Measurements from ENCODE around the gene TWF2.

Gene TWF2

DNA sequence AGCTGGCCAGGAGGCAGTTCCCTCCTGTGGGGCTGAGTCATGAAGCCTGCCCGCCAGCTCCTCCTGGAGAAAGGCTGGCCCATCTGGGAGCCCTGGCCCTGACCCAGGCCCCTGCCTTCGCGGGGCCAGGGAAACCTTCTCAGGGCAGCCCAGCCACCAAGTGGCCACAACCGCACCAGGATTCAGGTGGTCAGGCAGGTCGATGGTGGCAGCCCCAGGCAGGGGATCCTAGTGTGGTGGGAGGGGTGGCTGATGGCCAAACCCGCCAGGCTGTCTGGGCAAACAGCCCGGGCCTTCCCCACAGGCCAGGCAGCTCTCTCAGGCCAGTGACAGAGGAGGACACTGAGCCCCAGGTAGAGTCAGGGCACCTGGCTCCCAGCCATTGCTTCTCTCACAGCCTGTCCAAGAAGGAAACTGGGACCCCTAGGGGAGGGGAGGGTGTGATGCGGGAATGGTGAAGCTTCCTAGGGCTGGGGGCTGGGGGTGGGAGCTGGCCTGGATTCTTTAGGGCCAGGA, 1.2 kb downstream of the TWF2 start:
- peak; percentile 57 for DNase-seq (ENCODE audit: low read depth, low spot score)

DNA sequence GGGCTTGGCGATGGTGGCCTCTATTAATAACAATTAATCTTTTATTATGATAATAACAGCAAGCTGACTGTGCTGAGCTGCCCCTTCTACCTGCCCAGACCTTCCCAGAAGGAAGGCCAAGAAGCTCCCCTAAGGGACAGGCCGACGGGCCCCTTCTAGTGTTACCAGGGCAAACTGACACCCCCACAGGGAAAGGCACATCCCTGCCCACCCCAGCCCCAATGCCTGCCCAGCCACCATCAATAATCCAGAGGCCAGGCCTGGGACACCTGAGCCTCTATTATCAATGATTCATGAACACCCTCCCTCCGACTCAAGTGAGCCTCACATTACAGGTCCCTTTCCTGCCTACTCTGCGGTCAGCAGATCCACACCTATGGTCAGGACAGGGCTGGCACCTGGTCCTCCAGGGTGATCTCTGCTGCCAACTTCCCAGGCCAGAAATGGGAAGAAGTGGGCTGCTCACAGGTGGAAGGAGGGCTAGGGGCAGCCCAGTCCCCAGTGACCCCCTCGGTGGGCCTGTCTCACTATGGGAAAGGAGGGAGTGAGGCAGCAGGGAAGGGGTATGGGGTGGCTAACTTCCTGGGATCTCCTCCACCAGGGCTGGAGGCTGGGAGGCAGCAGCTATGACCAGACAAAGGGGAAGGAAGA, 1.8 kb downstream of the TWF2 start:
- DNase-seq (ENCODE audit: low read depth, low spot score): no peak

DNA sequence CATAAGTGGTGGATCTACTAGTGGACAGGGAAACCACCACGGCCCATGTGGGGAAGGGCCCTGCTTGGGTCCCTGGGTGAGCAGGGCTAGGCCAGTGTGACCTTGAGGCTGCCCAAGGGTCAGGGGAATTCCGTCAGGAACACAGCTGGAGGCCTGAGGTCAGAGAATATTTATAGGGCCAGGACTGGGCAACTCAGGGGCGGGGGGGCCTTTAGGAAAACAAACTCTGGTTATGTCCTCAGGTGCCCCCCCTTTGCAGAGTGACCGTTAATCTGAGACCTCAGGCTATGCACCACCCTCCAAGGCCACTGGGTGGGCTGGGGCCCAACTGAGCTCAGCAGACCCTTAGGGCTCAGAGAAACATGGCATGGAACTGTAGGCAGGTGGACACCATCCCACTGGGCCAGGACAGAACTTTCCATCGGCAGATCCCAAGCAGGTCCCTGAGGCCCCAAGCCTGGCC, 2.5 kb downstream of the TWF2 start:
- no peak for DNase-seq (ENCODE audit: low read depth, low spot score)

DNA sequence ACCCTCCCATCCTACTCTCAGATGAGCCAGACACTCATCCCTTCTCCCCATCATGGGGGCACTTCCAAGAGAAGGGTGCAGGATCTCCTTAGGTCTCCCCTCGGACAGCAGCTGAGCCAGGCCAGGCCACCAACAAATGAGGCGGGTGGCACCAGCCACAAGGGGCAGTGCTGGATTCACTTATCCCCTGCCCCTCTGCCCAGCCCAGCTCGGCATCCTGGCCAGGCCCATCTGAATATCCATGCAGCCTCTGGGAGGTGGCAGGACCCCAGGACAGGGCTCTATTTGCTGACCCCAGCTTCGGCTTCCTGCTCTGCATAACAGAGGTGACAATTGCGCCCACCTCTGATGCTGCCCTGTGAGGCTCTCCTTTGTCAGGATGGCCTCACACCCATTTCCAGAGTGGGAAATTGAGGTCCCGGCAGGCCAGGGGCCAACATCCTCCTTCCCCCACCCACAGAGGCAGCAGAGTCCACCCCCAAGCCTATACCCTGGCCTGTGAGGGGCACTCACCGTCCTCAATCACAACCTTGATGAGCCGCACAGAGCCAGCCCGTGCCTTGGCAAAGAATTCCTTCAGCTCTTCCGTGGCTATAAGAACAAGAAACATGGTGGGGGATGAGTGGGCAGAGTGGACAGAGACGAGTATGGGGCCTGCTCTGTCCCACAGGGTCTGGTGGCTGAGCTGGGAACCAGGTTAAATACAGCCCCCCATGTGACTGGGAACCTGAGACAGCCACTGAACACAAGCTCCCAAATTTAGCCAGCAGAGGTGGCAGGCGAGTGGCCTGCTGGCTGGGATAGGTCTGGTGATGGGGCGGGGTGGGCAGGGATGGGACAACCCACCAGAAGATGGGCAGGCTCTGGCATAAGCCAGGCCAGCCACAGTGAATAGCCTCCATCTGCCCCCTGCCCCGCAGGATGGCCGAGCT, 4.2 kb downstream of the TWF2 start:
- DNase-seq (ENCODE audit: low read depth, low spot score): no peak

DNA sequence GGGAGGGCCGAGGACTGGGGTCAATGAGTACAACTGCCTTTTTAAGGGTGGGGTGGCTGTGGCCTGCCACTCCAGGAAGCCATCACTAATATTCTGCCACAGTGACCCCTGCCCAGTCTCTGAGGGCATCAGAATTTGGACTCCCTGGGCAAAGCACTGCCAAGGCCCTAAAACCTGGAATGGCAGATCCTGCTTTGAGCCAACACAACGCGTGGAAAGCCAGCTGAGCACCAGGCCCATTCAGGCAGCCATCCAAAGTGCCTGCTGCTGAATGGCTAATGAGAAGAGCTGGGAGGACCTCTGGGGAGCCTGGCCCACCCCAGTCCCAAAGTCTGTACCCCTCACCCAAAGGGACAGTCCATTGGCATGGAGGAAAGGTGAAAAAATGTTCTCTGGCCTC, 5.0 kb downstream of the TWF2 start:
- no peak for DNase-seq (ENCODE audit: low read depth, low spot score)

DNA sequence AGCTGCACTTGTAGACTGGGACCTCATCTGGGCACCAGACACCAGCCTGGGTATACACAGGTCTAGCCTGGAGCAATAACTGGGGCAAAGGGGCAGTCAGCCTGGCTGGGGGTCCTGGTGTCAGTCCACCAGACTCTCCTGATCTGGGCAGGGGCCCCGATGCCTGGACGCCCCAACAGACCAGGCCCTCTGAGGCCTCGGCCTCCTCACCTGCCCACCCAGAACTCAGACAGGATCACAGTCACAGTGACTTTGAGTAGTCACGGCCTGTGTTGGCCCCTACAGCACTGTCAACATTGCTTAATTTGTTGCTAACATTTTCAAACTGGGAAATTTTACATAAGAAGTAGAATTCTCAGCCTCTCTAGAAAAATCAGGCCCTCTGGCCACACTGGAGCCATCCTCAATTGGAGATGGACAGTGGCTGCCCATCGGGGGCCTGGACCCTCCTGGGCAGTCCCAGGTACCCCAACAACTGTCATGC, 5.8 kb downstream of the TWF2 start:
- no peak for DNase-seq (ENCODE audit: low read depth, low spot score)

DNA sequence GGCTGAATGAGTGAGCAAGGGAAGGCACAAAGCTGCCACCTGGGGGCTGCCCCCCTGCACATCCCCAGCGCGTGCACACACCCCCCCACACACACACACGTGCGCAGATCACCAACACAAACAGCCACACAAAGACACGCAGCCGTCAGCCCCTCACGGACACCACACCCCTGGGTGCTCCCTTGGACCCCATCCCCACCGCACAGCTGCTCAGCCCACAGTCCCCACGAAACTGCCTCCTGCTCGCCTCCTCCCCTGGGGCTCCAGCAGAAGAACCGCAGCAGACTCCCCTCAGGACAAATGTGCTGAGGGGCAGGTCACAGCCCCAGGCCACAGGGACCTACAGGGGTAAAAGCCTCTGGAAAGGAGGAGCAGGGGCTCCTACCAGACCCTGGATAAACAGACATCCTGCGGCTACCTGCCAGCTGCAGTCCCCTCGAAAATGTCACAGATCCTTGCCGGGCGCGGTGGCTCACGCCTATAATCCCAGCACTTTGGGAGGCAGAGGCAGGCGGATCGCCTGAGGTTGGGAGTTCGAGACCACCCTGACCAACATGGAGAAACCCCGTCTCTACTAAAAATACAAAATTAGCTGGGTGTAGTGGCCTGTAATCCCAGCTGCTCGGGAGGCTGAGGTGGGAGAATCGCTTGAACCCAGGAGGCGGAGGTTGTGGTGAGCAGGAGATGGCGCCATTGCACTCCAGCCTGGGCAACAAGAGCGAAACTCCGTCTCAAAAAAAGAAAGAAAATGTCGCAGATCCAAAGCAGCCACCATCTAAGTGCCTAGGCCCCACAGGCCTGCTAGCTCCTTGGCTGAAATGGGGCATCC, 6.5 kb downstream of the TWF2 start:
- DNase-seq (ENCODE audit: low read depth, low spot score): no peak

DNA sequence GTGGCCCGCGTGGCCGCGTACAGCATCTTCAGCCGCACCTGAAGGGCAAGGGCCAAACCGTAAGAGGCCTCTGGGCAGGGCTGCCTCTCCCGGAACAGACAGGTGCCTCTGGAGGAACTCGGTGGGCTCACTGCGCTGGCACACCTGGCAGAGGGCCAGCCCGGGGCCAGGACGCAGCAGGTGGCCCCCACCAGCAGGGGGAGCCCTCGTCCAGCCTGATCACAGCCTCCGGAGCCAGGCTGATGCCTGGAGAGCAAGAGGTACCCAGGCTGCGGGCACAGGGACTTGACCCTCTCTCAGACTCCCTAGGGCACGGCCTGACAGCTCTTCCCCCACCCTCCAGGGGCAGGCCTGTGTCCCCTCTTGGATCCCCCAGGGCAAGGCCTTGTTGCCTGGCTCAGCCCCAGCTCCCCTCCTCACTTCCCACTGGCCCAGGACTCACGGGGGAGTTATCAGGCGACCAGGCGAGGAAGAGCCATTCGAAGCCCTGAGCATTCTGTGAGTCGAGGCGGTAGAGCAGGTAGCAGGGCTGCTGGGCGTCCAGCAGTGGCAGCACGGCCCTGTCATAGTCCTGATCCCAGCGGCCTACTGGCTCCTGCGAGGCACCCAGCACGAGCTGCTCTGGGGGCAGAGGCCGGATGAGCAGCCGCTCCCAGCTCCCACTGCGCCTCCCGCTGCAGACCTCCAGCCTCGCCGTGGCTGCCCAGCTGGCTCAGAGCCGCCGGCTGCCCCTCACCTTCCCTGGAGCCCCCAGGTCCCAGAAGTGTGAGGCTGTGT, 7.3 kb downstream of the TWF2 start:
- no peak for DNase-seq (ENCODE audit: low read depth, low spot score)

DNA sequence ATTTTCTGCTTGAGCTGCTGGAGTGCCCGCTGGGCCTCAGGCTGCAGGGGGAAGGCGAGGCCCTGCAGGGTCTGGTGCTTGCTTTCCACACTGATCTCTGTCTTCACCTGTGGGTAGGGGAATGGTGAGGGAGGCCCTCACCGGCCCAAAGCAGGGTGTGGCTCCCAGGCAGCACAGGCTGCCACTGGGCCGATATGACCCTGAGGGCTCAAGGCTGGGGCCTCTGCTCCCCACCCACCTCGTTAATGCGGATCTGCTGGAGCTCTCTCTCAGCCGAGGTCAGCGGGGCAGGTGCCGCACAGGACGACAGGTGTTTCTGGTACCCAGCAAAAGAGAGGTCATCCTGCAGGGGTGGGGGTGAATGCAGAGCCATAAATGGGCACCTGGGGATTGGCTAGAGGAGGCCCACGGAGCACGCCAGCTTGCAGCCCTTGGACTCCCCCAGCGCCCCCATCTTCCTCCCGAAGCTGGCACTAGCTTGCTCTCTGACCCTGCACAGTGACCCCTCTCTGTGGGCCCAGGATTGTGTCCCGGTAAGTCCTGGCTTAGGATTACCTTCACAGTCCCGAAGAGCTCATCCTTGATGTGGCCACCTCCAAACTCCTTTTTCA, 8.0 kb downstream of the TWF2 start:
- DNase-seq (ENCODE audit: low read depth, low spot score): no peak

DNA sequence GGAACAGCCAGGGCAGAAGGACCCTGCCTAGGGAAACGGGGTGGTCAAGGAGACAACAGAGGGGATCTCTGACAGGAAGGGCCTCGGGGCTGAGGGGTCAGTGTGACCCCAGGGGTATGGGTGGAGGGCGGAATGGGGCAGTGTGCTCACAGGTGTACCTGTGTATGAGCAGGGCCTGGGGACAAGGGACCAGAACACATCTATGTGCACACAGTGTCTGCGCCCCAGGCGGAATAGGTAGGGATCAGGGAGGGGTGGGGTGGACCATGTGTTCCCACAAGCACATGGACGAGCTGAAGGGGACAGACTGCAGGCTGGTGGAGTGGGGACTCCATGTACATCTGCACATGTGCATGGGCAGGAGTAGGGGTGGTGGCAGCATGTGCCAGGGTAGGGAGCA, 8.5 kb downstream of the TWF2 start:
- DNase-seq (ENCODE audit: low read depth, low spot score): no peak

DNA sequence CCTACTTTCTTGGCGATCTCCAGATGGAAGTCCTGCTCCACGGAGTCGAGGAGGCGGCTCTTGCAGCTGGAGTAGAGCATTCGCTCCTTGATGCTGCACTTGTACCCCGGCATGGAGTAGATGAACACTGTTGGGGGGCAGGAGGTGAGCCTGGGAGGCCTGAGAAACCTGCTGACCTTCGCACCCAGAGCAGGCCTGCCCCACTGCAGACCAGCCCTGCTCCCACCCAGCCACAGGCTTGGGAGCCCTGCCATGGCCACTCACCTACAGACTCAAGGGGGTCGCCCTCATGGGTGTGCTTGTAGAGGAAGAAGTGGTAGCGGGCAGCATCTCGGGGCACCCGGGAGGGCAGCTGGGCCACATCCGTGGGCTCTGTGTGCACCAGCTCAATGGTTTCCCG, 9.3 kb downstream of the TWF2 start:
- no peak for DNase-seq (ENCODE audit: low read depth, low spot score)

DNA sequence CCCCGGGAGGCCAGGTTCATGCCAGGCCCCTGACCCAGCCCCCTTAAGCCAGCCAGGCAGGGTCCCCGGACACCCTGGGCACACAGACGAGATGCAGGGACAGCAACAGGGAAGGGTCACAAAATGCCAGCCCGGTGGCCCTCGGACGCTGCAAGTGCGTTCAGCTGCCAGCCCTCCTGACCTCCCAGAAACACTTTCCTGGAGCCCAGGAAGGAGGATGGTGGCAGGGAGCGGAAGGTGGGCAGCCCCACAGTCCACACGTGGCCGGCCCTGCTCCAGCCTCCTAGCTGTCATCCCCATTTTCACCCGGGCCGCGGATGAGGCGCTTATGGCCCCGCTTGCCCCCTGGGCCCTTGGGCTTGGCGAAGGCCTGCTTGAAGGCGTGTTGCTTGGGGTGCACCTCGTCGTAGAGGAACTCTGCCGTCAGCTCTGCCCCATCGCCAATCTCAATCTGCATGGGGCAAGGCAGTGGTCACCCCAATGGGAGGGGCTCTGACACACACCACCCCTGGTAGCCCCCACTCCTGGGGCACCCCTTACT, 10.1 kb downstream of the TWF2 start:
- no peak for DNase-seq (ENCODE audit: low read depth, low spot score)

DNA sequence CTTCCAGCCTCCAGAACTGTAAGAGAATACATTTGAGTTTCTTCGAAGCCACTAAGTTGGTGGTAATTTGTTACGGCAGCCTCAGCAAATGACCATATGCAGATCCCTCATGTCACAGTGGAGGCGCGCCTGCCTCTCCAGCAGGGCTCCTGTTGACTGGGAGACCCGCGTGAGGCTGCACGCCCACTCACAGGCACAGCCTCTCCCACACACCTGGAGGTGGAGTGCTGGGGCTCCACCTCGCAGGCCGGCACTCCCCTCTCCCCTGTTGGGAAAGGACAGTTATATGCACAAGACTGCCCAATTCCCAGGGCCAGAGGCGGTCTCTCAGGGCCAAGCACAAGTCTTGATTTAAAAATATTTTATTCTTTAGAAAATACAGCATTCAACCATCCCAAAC, 10.7 kb downstream of the TWF2 start:
- DNase-seq (ENCODE audit: low read depth, low spot score): no peak

DNA sequence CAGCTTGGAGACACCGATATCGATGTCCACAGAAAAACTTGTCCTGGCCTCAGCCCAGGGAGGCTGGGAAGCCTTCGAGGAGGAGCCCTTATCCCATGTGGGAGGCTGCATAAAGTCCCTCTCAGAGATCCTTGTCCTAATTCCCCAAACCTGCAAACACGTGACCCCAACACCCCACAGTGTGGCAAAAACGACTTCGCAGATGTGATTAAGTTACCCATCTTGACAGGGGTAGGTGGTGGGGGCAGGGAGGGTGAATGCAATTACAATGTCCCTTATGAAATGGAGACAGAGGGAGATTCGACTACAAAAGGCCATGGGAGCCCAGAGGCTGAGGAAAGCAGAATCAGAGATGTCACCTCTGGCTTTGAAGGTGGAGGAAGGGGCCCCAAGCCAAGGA, 11.2 kb downstream of the TWF2 start:
- DNase-seq (ENCODE audit: low read depth, low spot score): no peak

DNA sequence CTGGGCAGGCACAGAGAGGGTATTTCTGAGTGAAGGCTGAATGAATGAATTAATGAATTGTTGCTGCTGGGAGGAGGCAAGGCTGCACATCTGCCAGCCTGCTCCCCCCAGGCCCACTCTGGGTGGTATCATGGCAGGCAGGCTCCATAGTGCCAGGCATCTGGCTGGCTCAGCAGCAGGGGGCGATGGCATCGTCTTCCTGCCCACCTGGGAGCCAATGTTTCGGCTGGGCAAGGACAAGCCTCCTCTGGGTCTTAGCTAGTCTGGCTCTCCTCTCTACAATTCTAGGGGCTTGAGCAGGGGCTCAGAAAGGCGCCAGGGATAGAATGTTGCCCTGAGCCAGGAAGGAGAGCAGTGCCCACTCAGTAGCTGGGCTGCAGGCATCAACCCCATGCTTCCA, 11.8 kb downstream of the TWF2 start:
- no peak for DNase-seq (ENCODE audit: low read depth, low spot score)

DNA sequence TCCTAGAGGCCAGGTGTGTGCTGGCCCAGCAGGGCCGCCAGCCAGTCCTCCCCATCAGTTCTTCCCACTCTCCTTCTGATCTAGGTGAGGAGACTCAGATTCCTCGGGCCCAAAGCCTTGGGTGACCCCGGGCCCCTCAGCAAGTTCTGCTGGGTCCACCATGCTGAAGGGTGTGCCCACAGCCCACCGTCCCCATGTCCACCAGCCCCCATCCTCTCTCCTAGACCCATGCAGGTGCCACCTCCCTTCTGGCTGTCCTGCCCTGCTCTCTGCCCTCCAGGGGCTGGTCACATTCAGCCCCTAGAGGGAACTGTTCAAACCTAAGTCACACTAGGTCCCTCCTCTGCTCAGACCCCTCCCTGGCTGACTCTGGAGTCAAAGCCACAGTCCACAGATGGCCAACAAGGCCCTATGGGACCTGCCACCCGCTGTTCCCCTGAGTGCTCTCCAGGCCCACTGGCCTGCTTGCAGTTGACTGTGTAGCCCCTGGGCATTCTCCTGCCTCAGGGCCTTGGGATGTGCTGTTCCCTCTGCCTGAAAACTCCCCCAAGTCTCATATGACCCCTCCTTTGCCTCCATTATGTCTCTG, 12.6 kb downstream of the TWF2 start:
- DNase-seq (ENCODE audit: low read depth, low spot score): no peak

DNA sequence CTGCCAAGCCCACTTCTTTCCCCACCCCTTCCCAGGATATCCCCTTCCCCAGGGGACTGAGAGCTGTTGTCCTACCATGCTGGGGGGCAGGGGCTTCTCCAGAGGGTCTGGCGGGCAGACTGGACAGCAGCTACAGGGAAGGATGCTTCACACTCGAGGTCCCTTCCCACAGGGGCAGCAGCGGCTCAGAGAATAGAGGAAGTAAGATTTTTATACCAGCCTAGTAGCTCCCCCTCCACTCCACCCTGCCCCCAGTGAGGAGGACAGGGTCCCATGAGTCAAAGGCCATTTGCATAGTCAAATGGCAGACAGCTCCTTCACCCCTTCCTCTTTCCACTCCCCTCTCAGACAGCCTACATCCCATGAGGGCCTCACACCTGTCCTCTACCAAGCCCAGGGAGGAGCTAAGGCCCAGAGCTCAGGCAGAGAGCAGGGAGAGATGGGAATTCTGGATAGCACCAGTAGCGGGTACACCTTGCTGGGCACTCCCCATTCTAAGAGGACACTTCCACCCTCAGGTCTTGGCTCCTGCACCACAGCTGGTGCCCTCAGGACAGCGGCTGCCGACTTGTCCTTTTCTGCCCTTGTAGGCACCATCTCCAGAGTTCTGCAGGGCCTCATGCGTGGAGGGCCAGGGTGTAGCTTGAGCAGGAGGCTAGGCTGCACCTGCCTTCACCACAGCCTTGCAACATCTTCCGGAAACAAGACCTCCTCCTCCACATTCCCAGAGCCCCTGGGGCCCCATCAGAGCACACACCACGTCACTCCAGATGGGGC, 13.3 kb downstream of the TWF2 start, which contains the start of gene TLR9:
TSS of gene TLR9 (minus strand) at position 194 of the 777 bp plus-strand sequence. CDS start at position 78, 116 bp downstream.
- DNase-seq (ENCODE audit: low read depth, low spot score): no peak

DNA sequence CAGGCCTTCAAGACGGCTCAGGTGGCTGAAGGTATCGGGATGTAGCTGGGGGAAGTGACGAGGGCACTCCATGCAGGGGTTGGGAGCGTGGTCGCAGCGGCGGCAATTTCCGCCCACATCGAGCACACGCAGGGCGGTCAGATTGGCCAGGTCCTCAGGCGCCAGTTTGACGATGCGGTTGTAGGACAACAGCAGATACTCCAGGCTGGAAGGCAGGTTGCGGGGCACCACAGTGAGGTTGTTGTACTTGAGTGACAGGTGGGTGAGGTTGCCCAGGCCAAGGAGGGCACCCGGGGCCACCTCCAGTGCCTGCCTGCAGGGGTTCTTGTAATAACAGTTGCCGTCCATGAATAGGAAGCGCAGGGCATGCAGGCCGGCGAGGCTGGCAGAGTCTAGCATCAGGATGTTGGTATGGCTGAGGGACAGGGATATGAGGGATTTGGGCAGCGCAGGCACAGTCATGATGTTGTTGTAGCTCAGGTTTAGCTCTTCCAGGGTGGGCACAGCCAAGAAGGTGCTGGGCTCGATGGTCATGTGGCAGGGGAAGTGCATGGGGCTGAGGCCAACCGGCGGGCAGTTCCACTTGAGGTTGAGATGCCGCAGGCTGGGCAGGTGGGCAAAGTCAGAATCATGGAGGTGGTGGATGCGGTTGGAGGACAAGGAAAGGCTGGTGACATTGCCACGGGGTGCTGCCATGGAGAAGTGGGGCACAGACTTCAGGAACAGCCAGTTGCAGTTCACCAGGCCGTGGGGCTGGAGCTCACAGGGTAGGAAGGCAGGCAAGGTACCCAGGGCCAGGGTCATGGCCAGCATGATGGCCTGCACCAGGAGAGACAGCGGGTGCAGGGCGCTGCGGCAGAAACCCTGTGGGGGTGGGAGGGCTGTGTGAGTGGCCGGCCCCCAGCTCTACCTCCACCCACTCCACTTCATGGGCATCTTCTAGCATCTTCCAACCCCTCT, 15.2 kb downstream of the TWF2 start:
- DNase-seq (ENCODE audit: low read depth, low spot score): no peak
